Astrocyte (in vitro differentiated cells and primary cell): Measurements from ENCODE around the gene FAM120B. TPM values are rescaled to one million over a fixed set of nuclear protein-coding genes. Genes with fewer than 3 reads are reported as not detected.

Source experiments
- DNase-seq: peaks from one replicate; pipeline ENCODE4 v3.0.0-alpha.2; 2010; ENCODE audit warnings: low read depth
- FAIRE-seq: peaks from 2 replicates; lab custom pipeline; 2011; peaks lifted over from hg19 to GRCh38; lab: Jason Lieb, UNC
- H2AFZ ChIP-seq: 2 replicates; pipeline ENCODE4 v1.6.0; 2012; ENCODE audit warnings: low read depth, low read length, inconsistent platforms
- H3K27ac ChIP-seq: 2 replicates; pipeline ENCODE4 v1.5.1; 2011; ENCODE audit warnings: low read depth, low read length, inconsistent platforms
- H3K27me3 ChIP-seq: 2 replicates; pipeline ENCODE4 v1.6.0; 2011; ENCODE audit warnings: low read length, inconsistent platforms; ENCODE audit not compliant: insufficient read depth
- H3K36me3 ChIP-seq: 2 replicates; pipeline ENCODE4 v1.5.1; 2011; ENCODE audit warnings: low read length, inconsistent platforms; ENCODE audit not compliant: insufficient read depth
- H3K4me1 ChIP-seq: 2 replicates; pipeline ENCODE4 v1.5.1; 2011; ENCODE audit warnings: low read length, inconsistent platforms; ENCODE audit not compliant: insufficient read depth
- H3K4me2 ChIP-seq: 2 replicates; pipeline ENCODE4 v1.6.0; 2012; ENCODE audit warnings: low read length, inconsistent platforms
- H3K4me3 ChIP-seq: 2 replicates; pipeline ENCODE4 v1.5.1; 2011; ENCODE audit warnings: low read depth, mild to moderate bottlenecking, low read length, inconsistent platforms; ENCODE audit not compliant: insufficient read depth
- H3K79me2 ChIP-seq: 2 replicates; pipeline ENCODE4 v1.6.0; 2012; ENCODE audit warnings: mild to moderate bottlenecking, low read length, inconsistent platforms; ENCODE audit not compliant: insufficient read depth
- H3K9ac ChIP-seq: 2 replicates; pipeline ENCODE4 v1.6.0; 2012; ENCODE audit warnings: mild to moderate bottlenecking, low read length, inconsistent platforms
- H3K9me3 ChIP-seq: 2 replicates; pipeline ENCODE4 v1.5.1; 2012; ENCODE audit warnings: low read depth, mild to moderate bottlenecking, low read length, inconsistent platforms; ENCODE audit not compliant: insufficient read depth
- H4K20me1 ChIP-seq: 2 replicates; pipeline ENCODE4 v1.6.0; 2012; ENCODE audit warnings: low read length, inconsistent platforms; ENCODE audit not compliant: insufficient read depth
- H3K27ac Mint-ChIP-seq: one replicate; pipeline ENCODE4 v1.8.0; 2021; ENCODE audit warnings: mild to moderate bottlenecking, mixed read lengths; ENCODE audit not compliant: unreplicated experiment
- H3K27me3 Mint-ChIP-seq: one replicate; pipeline ENCODE4 v1.8.0; 2021; ENCODE audit warnings: low read depth, mixed read lengths; ENCODE audit not compliant: unreplicated experiment
- H3K36me3 Mint-ChIP-seq: one replicate; pipeline ENCODE4 v1.8.0; 2021; ENCODE audit warnings: low read depth, mixed read lengths; ENCODE audit not compliant: unreplicated experiment
- H3K4me1 Mint-ChIP-seq: one replicate; pipeline ENCODE4 v1.8.0; 2021; ENCODE audit warnings: low read depth, mixed read lengths; ENCODE audit not compliant: unreplicated experiment
- H3K4me3 Mint-ChIP-seq: one replicate; pipeline ENCODE4 v1.8.0; 2021; ENCODE audit warnings: mild to moderate bottlenecking, moderate library complexity, mixed read lengths; ENCODE audit not compliant: unreplicated experiment
- H3K9me3 Mint-ChIP-seq: one replicate; pipeline ENCODE4 v1.8.0; 2021; ENCODE audit warnings: mild to moderate bottlenecking, mixed read lengths; ENCODE audit not compliant: unreplicated experiment
- CTCF ChIP-seq: IDR thresholded peaks from 2 replicates; pipeline ENCODE4 v1.5.1; 2011; ENCODE audit warnings: low read depth, mild to moderate bottlenecking, inconsistent platforms, low read length, moderate library complexity; ENCODE audit not compliant: insufficient read depth
- EZH2 ChIP-seq: IDR thresholded peaks from 2 replicates; pipeline ENCODE4 v1.6.1; 2012; ENCODE audit warnings: mild to moderate bottlenecking, low read length, inconsistent platforms; ENCODE audit not compliant: insufficient read depth
- total RNA-seq: library from RNA; stranded (reverse); gene quantifications from 2 replicates; pipeline ENCODE4 v1.2.1, GENCODE V29; 2021

FAM120B gene
- total RNA-seq, 1 donor from 2014 or later: 29.8 TPM

- Histone ChIP-seq H3K36me3 (no peaks in the 10 kb centered on the region), H3K4me3 (peak overlapping the region; percentile 41), H3K79me2 (no peaks in the 10 kb centered on the region), H3K4me1 (peaks cover 9% of the 10 kb centered on the region), H3K4me2 (peak overlapping the region; percentile 86), H4K20me1 (peaks cover 22% of the 10 kb centered on the region), H3K27ac (no peak overlapping the region), H2AFZ (peak overlapping the region; percentile 75), H3K9me3 (no peaks in the 10 kb centered on the region), H3K9ac (no peak overlapping the region), H3K27me3 (peaks cover 77% of the 10 kb centered on the region)
- FAIRE-seq (no peak), DNase-seq (no peak)
- Mint-ChIP-seq H3K9me3 (no peaks in the 10 kb centered on the region), H3K4me3 (peak overlapping the region; percentile 67), H3K36me3 (no peaks in the 10 kb centered on the region), H3K4me1 (peaks cover 5% of the 10 kb centered on the region), H3K27ac (no peak overlapping the region), H3K27me3 (peaks cover 51% of the 10 kb centered on the region)
- TF ChIP-seq EZH2: peak; percentile 57
- no peak for TF ChIP-seq CTCF
Observed at GRCh38 chr6:170294813-170295509, 11.6 kb upstream of the FAM120B start.

GRCh38 chr6:170295510-170296422 is 10.8 kb upstream of the FAM120B start:
- DNase-seq (no peak), FAIRE-seq (no peak)
- H3K9ac ChIP-seq: no peak overlapping the region
- peaks cover 9% of the 10 kb centered on the region for H3K4me1 ChIP-seq
- H3K79me2 ChIP-seq: no peaks in the 10 kb centered on the region
- H3K27me3 ChIP-seq: peaks cover 74% of the 10 kb centered on the region
- H3K4me1 Mint-ChIP-seq: peaks cover 5% of the 10 kb centered on the region
- peak overlapping the region; percentile 74 for H3K4me3 Mint-ChIP-seq
- no peak overlapping the region for H3K27ac ChIP-seq
- peak overlapping the region; percentile 75 for H2AFZ ChIP-seq
- H4K20me1 ChIP-seq: peaks cover 22% of the 10 kb centered on the region
- H3K4me2 ChIP-seq: peak overlapping the region; percentile 86
- H3K36me3 ChIP-seq: no peaks in the 10 kb centered on the region
- H3K4me3 ChIP-seq: peak overlapping the region; percentile 41
- peaks cover 5% of the 10 kb centered on the region for H3K9me3 Mint-ChIP-seq
- H3K27ac Mint-ChIP-seq: no peak overlapping the region
- no peaks in the 10 kb centered on the region for H3K9me3 ChIP-seq
- peaks cover 53% of the 10 kb centered on the region for H3K27me3 Mint-ChIP-seq
- peaks cover 2% of the 10 kb centered on the region for H3K36me3 Mint-ChIP-seq
- TF ChIP-seq CTCF: no peak
- TF ChIP-seq EZH2: peak; percentile 97
